ENCODE data around the gene GPHA2. TPM values are rescaled to one million over a fixed set of nuclear protein-coding genes. Genes with fewer than 3 reads are reported as not detected.

Gene GPHA2
- not detected in 2 replicates for total RNA-seq

GRCh38 chr11:64935359-64936081 lies at the start of gene GPHA2:
TSS of gene GPHA2 (minus strand) at chr11:64935893. CDS start at chr11:64935460, 433 bp downstream.

GRCh38 chr11:64971421-64972233 lies 35.9 kb upstream of the GPHA2 start, which contains the start of gene MAJIN:
TSS of gene MAJIN (minus strand) at chr11:64972108. CDS start at chr11:64959405, 12,703 bp downstream.

GRCh38 chr11:64923944-64924909 lies 11.5 kb downstream of the GPHA2 start, which contains the start of gene PPP2R5B:
TSS of gene PPP2R5B (plus strand) at chr11:64924689. CDS start at chr11:64925735, 1,046 bp downstream.

GRCh38 chr11:64916775-64917662 lies 18.7 kb downstream of the GPHA2 start, which contains the start of gene ATG2A:
TSS of gene ATG2A (minus strand) at chr11:64917209. CDS start at chr11:64917135, 74 bp downstream.

Other genes with a start within 250 kb of the GPHA2 start
- not detected in 2 replicates for gene NRXN2, start 212.7 kb downstream of the GPHA2 start, total RNA-seq
- gene RASGRP2, start 191.8 kb downstream of the GPHA2 start, total RNA-seq, result 0.58 and 5.0 TPM in 2 replicates
- gene PYGM, start 175.9 kb downstream of the GPHA2 start, total RNA-seq, result 0.18 and 1.2 TPM in 2 replicates
- 93.1 and 124 TPM in 2 replicates for gene SF1, start 157.4 kb downstream of the GPHA2 start, total RNA-seq
- gene MAP4K2, start 132.7 kb downstream of the GPHA2 start, total RNA-seq, result 20.7 and 40.1 TPM in 2 replicates
- gene MEN1, start 125.3 kb downstream of the GPHA2 start, total RNA-seq, result 21.6 and 23.4 TPM in 2 replicates
- 0.18 and 0.29 TPM in 2 replicates for gene CDC42BPG, start 91.2 kb downstream of the GPHA2 start, total RNA-seq
- 99.8 and 161 TPM in 2 replicates for gene EHD1, start 57.3 kb downstream of the GPHA2 start, total RNA-seq
- gene ATG2A, start 18.7 kb downstream of the GPHA2 start, total RNA-seq, result 22.7 and 27.4 TPM in 2 replicates
- gene PPP2R5B, start 11.2 kb downstream of the GPHA2 start, total RNA-seq, result 14.9 and 20.8 TPM in 2 replicates
- gene MAJIN, start 36.2 kb upstream of the GPHA2 start, total RNA-seq, result not detected in 2 replicates
- 1.2 and 4.9 TPM in 2 replicates for gene BATF2, start 61.1 kb upstream of the GPHA2 start, total RNA-seq
- 128 and 169 TPM in 2 replicates for gene ARL2, start 78.3 kb upstream of the GPHA2 start, total RNA-seq
- 16.3 and 19.0 TPM in 2 replicates for gene SNX15, start 91.5 kb upstream of the GPHA2 start, total RNA-seq
- gene SAC3D1, start 105.3 kb upstream of the GPHA2 start, total RNA-seq, result 19.5 and 34.0 TPM in 2 replicates
- gene NAALADL1, start 122.7 kb upstream of the GPHA2 start, total RNA-seq, result 71.2 and 99.7 TPM in 2 replicates
- gene CDCA5, start 148.1 kb upstream of the GPHA2 start, total RNA-seq, result 13.5 and 16.4 TPM in 2 replicates
- gene ZFPL1, start 148.3 kb upstream of the GPHA2 start, total RNA-seq, result 65.7 and 86.8 TPM in 2 replicates
- 189 and 192 TPM in 2 replicates for gene VPS51, start 160.3 kb upstream of the GPHA2 start, total RNA-seq
- 33.7 and 63.1 TPM in 2 replicates for gene TM7SF2, start 176.0 kb upstream of the GPHA2 start, total RNA-seq
- gene ZNHIT2, start 181.8 kb upstream of the GPHA2 start, total RNA-seq, result 14.4 and 14.9 TPM in 2 replicates
- 391 and 430 TPM in 2 replicates for gene FAU, start 186.2 kb upstream of the GPHA2 start, total RNA-seq
- gene MRPL49, start 186.4 kb upstream of the GPHA2 start, total RNA-seq, result 95.3 and 98.3 TPM in 2 replicates
- 23.2 and 26.5 TPM in 2 replicates for gene SYVN1, start 198.6 kb upstream of the GPHA2 start, total RNA-seq
- gene SPDYC, start 234.3 kb upstream of the GPHA2 start, total RNA-seq, result not detected in 2 replicates
- 216 and 233 TPM in 2 replicates for gene CAPN1, start 246.0 kb upstream of the GPHA2 start, total RNA-seq

Data from myometrial cell (primary cell).